Measurements from ENCODE around the gene ARHGAP1. TPM values are rescaled to one million over a fixed set of nuclear protein-coding genes. Genes with fewer than 3 reads are reported as not detected.
"Not testable (repeated sequence)": the region's sequence is repeated elsewhere in the genome, so short reads cannot be mapped to it uniquely, and the experiment has no call there.

ARHGAP1 gene
- total RNA-seq, 1 donor from 2014 or later = 152 TPM

DNA sequence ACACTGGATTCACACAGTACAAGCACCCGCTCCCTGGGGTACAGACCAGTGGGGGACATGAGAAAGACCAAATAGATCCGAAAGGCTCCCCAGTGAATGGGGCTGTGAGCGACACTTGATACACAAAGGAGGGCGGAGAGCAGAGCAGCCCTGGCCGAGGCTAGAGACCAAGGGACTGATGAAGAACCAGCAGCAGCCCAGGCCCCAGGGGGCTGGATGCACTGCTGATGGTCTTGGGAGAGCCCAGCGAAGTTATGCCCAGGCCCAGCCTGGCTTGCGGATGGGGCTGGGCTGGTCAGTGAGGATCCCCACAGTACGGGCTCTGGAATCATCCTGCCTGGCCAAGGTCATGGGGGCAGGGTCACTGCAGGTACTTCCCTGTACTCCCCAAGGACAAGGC is 23.2 kb downstream of the ARHGAP1 start:
- intact Hi-C loops (cut with DNase I) = no loop called here
- no peak for DNase-seq (ENCODE audit: low spot score)

DNA sequence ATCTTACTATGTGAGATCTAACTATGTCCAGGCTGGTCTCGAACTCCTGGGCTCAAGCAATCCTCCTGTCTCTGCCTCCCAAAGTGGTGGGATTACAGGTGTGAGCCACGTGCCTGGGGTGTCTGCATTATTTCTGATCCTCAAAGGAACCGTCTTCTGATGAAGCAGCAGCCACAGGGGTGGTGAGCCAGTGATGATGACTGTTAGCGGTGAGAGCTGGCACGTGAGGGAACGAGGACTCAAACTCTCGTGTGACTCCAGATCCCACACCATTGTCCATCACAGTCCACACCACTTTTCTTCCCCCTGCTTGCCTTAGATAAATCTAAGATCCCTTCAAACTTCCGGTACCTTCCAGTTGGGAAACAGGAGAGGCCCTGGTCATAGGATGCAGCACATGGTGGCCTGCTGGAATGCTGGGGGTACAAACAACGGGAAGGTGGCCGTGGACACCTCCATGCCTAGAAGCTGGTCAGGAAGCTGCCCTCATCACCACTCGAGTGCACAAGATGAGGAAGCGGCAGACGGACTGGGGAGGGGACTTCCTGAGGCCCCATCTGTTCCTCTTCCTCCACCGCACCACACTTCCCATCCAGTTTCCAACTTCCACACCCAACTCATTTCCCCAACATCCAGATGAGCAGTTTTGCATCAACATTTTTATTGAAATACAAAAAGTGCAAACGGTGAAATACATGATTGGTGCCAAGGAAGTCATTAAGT is 23.8 kb downstream of the ARHGAP1 start:
- peak; percentile 90 for DNase-seq (ENCODE audit: low spot score)
- intact Hi-C loops (cut with DNase I) = no loop called here

DNA sequence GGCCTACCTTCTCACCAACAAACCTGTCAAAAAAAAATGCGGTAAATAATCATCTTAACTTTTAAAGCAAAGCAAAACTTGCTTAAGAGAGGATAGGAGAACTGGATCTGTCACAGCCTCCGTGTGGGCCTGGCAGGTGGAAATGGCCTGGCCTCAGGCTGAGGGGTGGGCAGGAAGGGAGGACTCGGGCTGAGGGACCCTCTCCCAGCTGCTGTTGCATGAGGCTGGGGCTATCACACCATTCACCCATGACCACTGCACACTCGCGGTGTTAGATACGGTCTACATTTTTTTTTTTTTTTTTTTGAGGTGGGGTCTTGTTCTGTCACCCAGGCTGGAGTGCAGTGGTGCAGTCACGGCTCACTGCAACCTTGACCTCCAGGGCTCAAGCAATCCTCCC is 24.5 kb downstream of the ARHGAP1 start:
- intact Hi-C loops (cut with DNase I) = no loop called here
- DNase-seq (ENCODE audit: low spot score) = no peak

GRCh38 chr11:46675288-46675851 is 25.0 kb downstream of the ARHGAP1 start:
- intact Hi-C loops (cut with DNase I) = no loop called here
- no peak for DNase-seq (ENCODE audit: low spot score)

GRCh38 chr11:46674463-46675287 is 25.7 kb downstream of the ARHGAP1 start:
- DNase-seq (ENCODE audit: low spot score) = peak; percentile 17
- intact Hi-C loops (cut with DNase I) = no loop called here

DNA sequence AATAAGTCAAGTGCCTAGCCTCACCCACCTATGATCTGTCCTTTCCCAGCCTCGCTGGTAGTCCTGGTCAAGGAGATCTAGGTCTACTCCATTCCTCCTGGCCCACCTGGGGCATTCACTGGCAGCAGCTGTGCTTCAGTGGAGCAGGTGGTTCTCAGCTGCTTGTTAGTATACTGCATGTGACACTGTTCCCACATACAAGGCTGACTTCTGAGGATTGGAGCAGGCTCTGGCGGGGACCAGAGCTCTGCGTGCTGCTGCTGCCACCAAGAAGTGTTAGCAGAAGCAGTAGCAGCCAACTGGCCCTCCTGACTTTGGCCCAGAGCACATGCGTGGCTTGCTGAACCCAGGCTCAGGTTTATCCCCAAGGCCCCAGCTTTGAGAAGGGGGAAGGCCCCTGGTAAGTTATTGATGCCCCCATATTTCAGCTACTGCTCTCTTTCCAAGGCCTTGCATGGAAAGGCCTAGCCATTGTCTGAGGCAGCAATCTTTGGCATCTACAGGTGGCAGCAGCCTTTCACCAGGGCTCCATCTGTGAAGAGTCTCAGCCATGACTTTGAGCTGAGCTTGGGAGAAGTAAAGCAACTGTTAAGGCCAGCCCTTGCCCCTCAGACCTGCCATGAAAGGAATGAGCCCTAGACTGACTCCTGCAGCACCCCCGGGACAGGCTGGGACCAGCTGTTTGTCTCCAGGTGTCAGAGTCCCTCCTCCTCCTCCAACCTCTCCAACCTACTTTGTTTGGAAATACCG is 26.5 kb downstream of the ARHGAP1 start:
- intact Hi-C loops (cut with DNase I) = no loop called here
- DNase-seq (ENCODE audit: low spot score) = peak; percentile 62

DNA sequence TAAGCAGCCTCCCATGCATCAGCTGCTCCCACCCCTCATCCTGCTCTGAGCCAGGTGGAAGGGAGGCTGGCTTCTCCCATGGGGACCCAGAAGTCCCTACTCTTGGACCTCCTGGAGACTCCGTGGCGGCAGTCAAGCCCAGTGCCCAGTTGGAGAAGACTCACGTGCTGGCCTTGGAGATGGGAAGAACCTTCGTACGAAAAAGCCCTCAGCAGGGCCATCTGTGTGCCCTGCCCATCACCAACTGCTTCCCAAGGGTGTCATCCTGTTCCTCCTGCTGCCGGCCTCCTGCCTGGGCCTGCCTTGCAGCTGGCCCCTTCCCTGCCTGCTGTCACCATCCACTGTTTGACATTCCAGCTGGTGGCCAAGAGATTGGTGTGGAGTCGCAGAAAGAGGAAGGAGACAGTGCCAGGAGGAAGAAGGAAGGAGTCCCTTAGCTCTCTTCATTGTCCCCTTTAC is 28.0 kb downstream of the ARHGAP1 start:
- intact Hi-C loops (cut with DNase I) = no loop called here
- no peak for DNase-seq (ENCODE audit: low spot score)

- peak; percentile 20 for DNase-seq (ENCODE audit: low spot score)
- intact Hi-C loops (cut with DNase I) = no loop called here
These were observed 28.5 kb downstream of the ARHGAP1 start for GRCh38 chr11:46671958-46672315.

- intact Hi-C loops (cut with DNase I) = not testable (repeated sequence)
- DNase-seq (ENCODE audit: low spot score) = peak; percentile 12
These were observed 29.9 kb downstream of the ARHGAP1 start for GRCh38 chr11:46670521-46670920.

DNA sequence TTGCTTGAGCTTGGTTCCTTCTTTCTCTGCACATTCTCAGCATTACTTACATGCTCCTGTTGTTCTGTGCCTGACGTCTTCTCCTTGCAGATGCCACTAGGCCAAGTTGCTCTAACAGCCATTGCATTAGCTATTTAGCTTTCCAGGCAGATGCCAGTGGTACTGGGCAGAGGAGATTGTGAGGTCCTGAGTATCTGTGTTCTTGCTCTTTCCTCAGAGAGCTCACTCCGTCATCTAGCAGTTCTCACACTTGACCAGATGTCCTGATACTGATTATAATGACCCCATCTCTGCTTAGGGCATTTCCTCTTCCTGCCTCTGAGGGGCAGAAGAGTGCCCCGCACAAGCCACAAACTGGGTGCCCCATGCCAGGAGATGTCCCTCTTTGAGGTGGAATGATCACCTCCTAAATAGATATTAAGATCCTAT is 30.7 kb downstream of the ARHGAP1 start:
- intact Hi-C loops (cut with DNase I) = no loop called here
- peak; percentile 71 for DNase-seq (ENCODE audit: low spot score)

- intact Hi-C loops (cut with DNase I) = no loop called here
- peak; percentile 63 for DNase-seq (ENCODE audit: low spot score)
These were observed 31.8 kb downstream of the ARHGAP1 start for GRCh38 chr11:46668480-46669085.

DNA sequence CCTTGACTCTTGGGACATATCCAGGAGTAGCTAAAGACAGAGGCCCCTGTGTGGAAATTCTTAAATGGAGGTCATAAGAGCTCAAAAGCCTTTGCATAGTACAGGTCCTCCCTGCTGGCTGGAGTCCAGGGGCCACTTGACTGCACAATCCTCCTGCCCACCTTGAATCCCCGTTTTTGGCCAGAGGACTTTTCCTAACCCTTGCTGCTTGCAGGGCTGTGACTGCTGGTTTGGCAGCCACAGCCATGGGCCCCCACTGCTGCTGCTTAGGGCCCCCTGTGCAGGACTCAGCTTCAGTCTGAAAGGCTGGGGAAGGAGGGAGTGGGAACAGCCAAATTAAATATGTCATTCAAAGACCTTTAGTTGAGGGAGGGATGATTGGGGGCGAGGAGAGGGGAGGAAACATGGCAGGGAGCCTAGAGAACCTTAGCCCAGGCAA is 33.4 kb downstream of the ARHGAP1 start:
- intact Hi-C loops (cut with DNase I) = no loop called here
- DNase-seq (ENCODE audit: low spot score) = no peak

- no peak for DNase-seq (ENCODE audit: low spot score)
- intact Hi-C loops (cut with DNase I) = no loop called here
These were observed 33.9 kb downstream of the ARHGAP1 start for GRCh38 chr11:46666516-46666915.

DNA sequence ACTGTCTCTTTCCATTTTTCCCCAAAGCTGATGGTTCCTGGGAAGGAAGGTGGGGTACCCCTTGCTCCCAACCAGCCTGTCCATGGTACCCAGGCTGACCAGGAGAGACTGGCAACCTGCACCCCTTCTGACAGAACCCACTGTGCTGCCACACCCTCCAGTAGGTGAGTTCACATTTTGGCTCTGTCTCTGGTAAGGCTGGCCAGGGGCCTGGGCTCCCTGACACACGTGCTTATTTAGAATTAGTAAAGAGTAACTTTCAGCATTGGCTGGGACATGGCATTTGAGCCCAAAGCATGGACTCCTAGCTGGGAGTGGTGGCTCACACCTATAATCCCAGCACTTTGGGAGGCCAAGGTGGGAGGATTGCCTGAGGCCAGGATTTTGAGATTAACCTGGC is 35.1 kb downstream of the ARHGAP1 start:
- DNase-seq (ENCODE audit: low spot score) = no peak
- intact Hi-C loops (cut with DNase I) = no loop called here

GRCh38 chr11:46664612-46665011 is 35.8 kb downstream of the ARHGAP1 start:
- intact Hi-C loops (cut with DNase I) = no loop called here
- DNase-seq (ENCODE audit: low spot score) = peak; percentile 43

GRCh38 chr11:46663277-46663940 is 37.0 kb downstream of the ARHGAP1 start:
- intact Hi-C loops (cut with DNase I) = no loop called here
- DNase-seq (ENCODE audit: low spot score) = no peak

DNA sequence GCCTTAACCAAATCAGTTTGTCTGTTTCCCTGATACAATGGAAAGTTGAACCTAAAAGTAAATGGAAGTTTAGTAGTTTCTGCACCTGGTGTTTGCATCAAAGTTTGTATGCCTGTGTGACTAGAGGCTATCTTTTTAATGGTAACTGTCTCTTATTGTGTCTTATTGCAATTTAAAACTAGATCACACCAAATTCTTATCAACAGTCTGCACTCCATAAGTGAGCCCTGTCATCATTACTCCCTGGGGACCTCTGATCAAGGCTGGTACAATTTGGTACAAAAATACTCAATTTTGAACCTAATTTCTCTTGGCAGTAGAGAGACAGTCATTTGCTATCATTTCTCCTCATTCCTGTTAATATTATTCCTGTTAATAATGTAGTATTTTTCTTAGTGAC is 38.1 kb downstream of the ARHGAP1 start:
- no peak for DNase-seq (ENCODE audit: low spot score)
- intact Hi-C loops (cut with DNase I) = no loop called here

DNA sequence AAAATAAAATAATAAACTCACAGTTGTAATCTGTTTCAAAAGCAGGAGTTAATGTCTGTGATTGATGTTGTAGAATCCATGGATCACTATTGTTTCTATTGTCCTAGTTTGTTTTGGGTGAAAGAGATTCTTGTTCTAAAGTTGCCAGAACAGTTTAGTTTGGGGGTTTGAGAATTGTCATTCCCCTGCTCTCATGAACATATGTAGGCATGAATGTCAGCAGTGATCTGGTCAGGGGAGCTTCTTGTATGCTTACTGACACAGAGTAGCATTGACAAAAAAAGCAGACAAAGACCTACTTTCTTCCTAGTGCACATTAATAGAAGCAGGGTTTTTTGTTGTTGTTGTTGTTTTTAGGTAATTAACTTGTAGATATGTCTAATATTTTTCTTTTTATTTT is 38.6 kb downstream of the ARHGAP1 start:
- intact Hi-C loops (cut with DNase I) = no loop called here
- DNase-seq (ENCODE audit: low spot score) = no peak

GRCh38 chr11:46659908-46660307 is 40.5 kb downstream of the ARHGAP1 start:
- DNase-seq (ENCODE audit: low spot score) = no peak
- intact Hi-C loops (cut with DNase I) = no loop called here

All from cardiac septum (tissue), 1 donor.